Trophoblast cell (in vitro differentiated cells and primary cell): ENCODE data around the gene THRB.

ENCODE experiments used
- DNase-seq, 2 donors: peaks; one replicate each; pipeline ENCODE4 v3.0.0-alpha.2; 2016
- H2AFZ ChIP-seq: 2 replicates; pipeline ENCODE4 v1.6.1; 2013; ENCODE audit warnings: low read length, moderate library complexity, mild to moderate bottlenecking; ENCODE audit not compliant: insufficient read depth, poor library complexity
- H2AK5ac ChIP-seq: 2 replicates; pipeline ENCODE4 v1.6.1; 2013; ENCODE audit warnings: mild to moderate bottlenecking, low read length
- H2BK120ac ChIP-seq: 2 replicates; pipeline ENCODE4 v1.6.1; 2013; ENCODE audit warnings: low read length, mild to moderate bottlenecking, moderate library complexity; ENCODE audit not compliant: insufficient read depth, poor library complexity
- H2BK12ac ChIP-seq: 2 replicates; pipeline ENCODE4 v1.6.1; 2013; ENCODE audit warnings: mild to moderate bottlenecking, low read length, moderate library complexity
- H2BK5ac ChIP-seq: 2 replicates; pipeline ENCODE4 v1.6.1; 2013; ENCODE audit warnings: low read length, low read depth, moderate library complexity, mild to moderate bottlenecking; ENCODE audit not compliant: poor library complexity
- H3K14ac ChIP-seq: 2 replicates; pipeline ENCODE4 v1.6.1; 2013; ENCODE audit warnings: mild to moderate bottlenecking, low read length
- H3K18ac ChIP-seq: 2 replicates; pipeline ENCODE4 v1.6.1; 2013; ENCODE audit warnings: mild to moderate bottlenecking, low read length
- H3K23ac ChIP-seq: 2 replicates; pipeline ENCODE4 v1.6.1; 2013; ENCODE audit warnings: low read length
- H3K27ac ChIP-seq: 2 replicates; pipeline ENCODE4 v1.5.1; 2013; ENCODE audit warnings: low read depth, mild to moderate bottlenecking, inconsistent platforms, low read length, moderate library complexity
- H3K27me3 ChIP-seq: 2 replicates; pipeline ENCODE4 v1.6.1; 2013; ENCODE audit warnings: inconsistent platforms, mild to moderate bottlenecking, low read length, moderate library complexity; ENCODE audit not compliant: insufficient read depth
- H3K36me3 ChIP-seq, 2 experiments: 1 replicate in 1 of 2; 2 replicates in 1 of 2; pipeline ENCODE4 v1.6.1; 2013; ENCODE audit warnings: low read length in 2 of 2, mild to moderate bottlenecking in 2 of 2, moderate library complexity in 1 of 2; ENCODE audit not compliant: insufficient read depth in 2 of 2, control insufficient read depth in 1 of 2
- H3K4ac ChIP-seq: 2 replicates; pipeline ENCODE4 v1.6.1; 2013; ENCODE audit warnings: low read depth, mild to moderate bottlenecking, low read length, moderate library complexity
- H3K4me1 ChIP-seq, 2 experiments: 1 replicate in 1 of 2; 2 replicates in 1 of 2; pipeline ENCODE4 v1.6.1; 2013; ENCODE audit warnings: low read length in 2 of 2, mild to moderate bottlenecking in 2 of 2, moderate library complexity in 1 of 2; ENCODE audit not compliant: insufficient read depth in 2 of 2, control insufficient read depth in 1 of 2
- H3K4me2 ChIP-seq: 2 replicates; pipeline ENCODE4 v1.6.1; 2013; ENCODE audit warnings: inconsistent platforms, mild to moderate bottlenecking, low read length, moderate library complexity
- H3K4me3 ChIP-seq: 2 replicates; pipeline ENCODE4 v1.5.1; 2013; ENCODE audit warnings: mild to moderate bottlenecking, low read depth, low read length, inconsistent platforms
- H3K79me1 ChIP-seq: one replicate; pipeline ENCODE4 v1.6.1; 2013; ENCODE audit warnings: low read length
- H3K79me2 ChIP-seq: 2 replicates; pipeline ENCODE4 v1.6.1; 2013; ENCODE audit warnings: low read length, mild to moderate bottlenecking; ENCODE audit not compliant: control insufficient read depth, insufficient read depth, poor library complexity
- H3K9ac ChIP-seq: 2 replicates; pipeline ENCODE4 v1.6.1; 2013; ENCODE audit warnings: mild to moderate bottlenecking, low read length
- H3K9me3 ChIP-seq: 2 replicates; pipeline ENCODE4 v1.6.1; 2013; ENCODE audit warnings: low read depth, mild to moderate bottlenecking, control low read depth, inconsistent platforms, low read length; ENCODE audit not compliant: insufficient read depth
- H4K12ac ChIP-seq: 2 replicates; pipeline ENCODE4 v1.6.1; 2013; ENCODE audit warnings: low read depth, mild to moderate bottlenecking, low read length, moderate library complexity
- H4K8ac ChIP-seq: 2 replicates; pipeline ENCODE4 v1.6.1; 2013; ENCODE audit warnings: low read depth, mild to moderate bottlenecking, low read length, moderate library complexity
- H4K91ac ChIP-seq: one replicate; pipeline ENCODE4 v1.6.1; 2013; ENCODE audit warnings: low read depth, mild to moderate bottlenecking, low read length, moderate library complexity
- WGBS: extraction: QIAGEN DNeasy Blood & Tissue Kit; methylation state at CpG from one replicate; pipeline ENCODE4 v1.1.7; 2013; ENCODE audit warnings: missing lambda C conversion rate; ENCODE audit not compliant: insufficient read length, insufficient coverage; ENCODE audit errors: extremely low coverage; 5-methylcytosine and 5-hydroxymethylcytosine counted together

THRB gene

GRCh38 chr3:24457719-24458118 lies 36.9 kb downstream of the THRB start:
- H3K14ac ChIP-seq, result no peak overlapping the region
- no peak overlapping the region for H4K12ac ChIP-seq
- no peak overlapping the region for H3K18ac ChIP-seq
- no peak overlapping the region for H2BK120ac ChIP-seq
- WGBS, result no CpG with 5 or more reads among the region's 2 CpGs
- peak; percentile 68 to 74 for DNase-seq
- no peak overlapping the region for H3K23ac ChIP-seq
- no peaks in the 10 kb centered on the region for H3K9me3 ChIP-seq
- no peaks in the 10 kb centered on the region for H3K79me2 ChIP-seq
- H3K4me1 ChIP-seq, result peaks cover 0 to 8% of the 10 kb centered on the region in 2 experiments
- no peak overlapping the region for H2AK5ac ChIP-seq
- no peak overlapping the region for H3K4me2 ChIP-seq
- H3K36me3 ChIP-seq, result no peaks in the 10 kb centered on the region
- no peak overlapping the region for H2BK12ac ChIP-seq
- no peak overlapping the region for H3K4me3 ChIP-seq
- H3K79me1 ChIP-seq, result peaks cover 4% of the 10 kb centered on the region
- H4K8ac ChIP-seq, result no peak overlapping the region
- no peak overlapping the region for H3K4ac ChIP-seq
- H4K91ac ChIP-seq, result no peak overlapping the region
- H3K27ac ChIP-seq, result peak overlapping the region; percentile 61
- H2AFZ ChIP-seq, result no peak overlapping the region
- no peaks in the 10 kb centered on the region for H3K27me3 ChIP-seq
- H3K9ac ChIP-seq, result no peak overlapping the region
- H2BK5ac ChIP-seq, result no peak overlapping the region

- Histone ChIP-seq H3K23ac (no peak overlapping the region), H3K14ac (no peak overlapping the region), H3K36me3 (no peaks in the 10 kb centered on the region), H4K8ac (no peak overlapping the region), H3K9me3 (no peaks in the 10 kb centered on the region), H3K9ac (no peak overlapping the region), H3K27me3 (no peaks in the 10 kb centered on the region), H3K4ac (no peak overlapping the region), H2AK5ac (no peak overlapping the region), H2BK120ac (no peak overlapping the region), H3K4me1 (peaks cover 4 to 13% of the 10 kb centered on the region in 2 experiments), H2AFZ (no peak overlapping the region), H2BK12ac (no peak overlapping the region), H2BK5ac (no peak overlapping the region), H3K27ac (no peak overlapping the region), H3K79me1 (peaks cover 3% of the 10 kb centered on the region), H4K12ac (no peak overlapping the region), H4K91ac (no peak overlapping the region), H3K4me2 (no peak overlapping the region), H3K79me2 (no peaks in the 10 kb centered on the region), H3K4me3 (no peak overlapping the region), H3K18ac (no peak overlapping the region)
- no peak for DNase-seq
- no CpG with 5 or more reads among the region's 3 CpGs for WGBS
Observed at GRCh38 chr3:24454856-24455255, 39.8 kb downstream of the THRB start.

GRCh38 chr3:24454393-24454792 lies 40.3 kb downstream of the THRB start:
- H3K79me1 ChIP-seq, result peaks cover 3% of the 10 kb centered on the region
- peaks cover 4 to 13% of the 10 kb centered on the region in 2 experiments for H3K4me1 ChIP-seq
- no peak overlapping the region for H2BK120ac ChIP-seq
- no peak overlapping the region for H2BK12ac ChIP-seq
- H3K27ac ChIP-seq, result no peak overlapping the region
- no peak overlapping the region for H4K8ac ChIP-seq
- no peaks in the 10 kb centered on the region for H3K79me2 ChIP-seq
- no peak overlapping the region for H3K18ac ChIP-seq
- H3K36me3 ChIP-seq, result no peaks in the 10 kb centered on the region
- no peaks in the 10 kb centered on the region for H3K9me3 ChIP-seq
- no peak overlapping the region for H3K4me2 ChIP-seq
- no peak overlapping the region for H4K12ac ChIP-seq
- no peak overlapping the region for H3K23ac ChIP-seq
- H3K27me3 ChIP-seq, result no peaks in the 10 kb centered on the region
- H2AFZ ChIP-seq, result no peak overlapping the region
- no peak for DNase-seq
- H4K91ac ChIP-seq, result no peak overlapping the region
- H3K4ac ChIP-seq, result no peak overlapping the region
- no peak overlapping the region for H3K9ac ChIP-seq
- H3K14ac ChIP-seq, result no peak overlapping the region
- no peak overlapping the region for H2AK5ac ChIP-seq
- no peak overlapping the region for H2BK5ac ChIP-seq
- no peak overlapping the region for H3K4me3 ChIP-seq

GRCh38 chr3:24451461-24452099 lies 43.1 kb downstream of the THRB start:
- Histone ChIP-seq H3K79me2 (no peaks in the 10 kb centered on the region), H2AFZ (no peak overlapping the region), H2BK5ac (no peak overlapping the region), H4K12ac (no peak overlapping the region), H4K8ac (no peak overlapping the region), H2AK5ac (no peak overlapping the region), H3K27ac (no peak overlapping the region), H3K4me2 (no peak overlapping the region), H3K4ac (no peak overlapping the region), H2BK120ac (no peak overlapping the region), H3K79me1 (peaks cover 3% of the 10 kb centered on the region), H3K27me3 (no peaks in the 10 kb centered on the region), H2BK12ac (no peak overlapping the region), H3K9me3 (no peaks in the 10 kb centered on the region), H3K4me3 (no peak overlapping the region), H3K14ac (no peak overlapping the region), H3K36me3 (no peaks in the 10 kb centered on the region), H3K18ac (no peak overlapping the region), H3K4me1 (peaks cover 4 to 9% of the 10 kb centered on the region in 2 experiments), H4K91ac (no peak overlapping the region), H3K9ac (no peak overlapping the region), H3K23ac (no peak overlapping the region)
- DNase-seq, result peak; percentile 91 to 92
- no CpG with 5 or more reads among the region's 7 CpGs for WGBS
